Liver (tissue), 9 donors: Measurements from ENCODE around the gene DNAH17. TPM values are rescaled to one million over a fixed set of nuclear protein-coding genes. Genes with fewer than 3 reads are reported as not detected.

Experiments used
- DNase-seq: peaks from one replicate; pipeline ENCODE4 v3.0.0-alpha.2; 2017; ENCODE audit warnings: low spot score
- H3K27ac ChIP-seq, 2 donors: one replicate each; pipeline ENCODE4 v1.7.0; 2013; ENCODE audit warnings: inconsistent platforms in 2 of 2, low read length in 2 of 2, control low read depth in 1 of 2, low read depth in 1 of 2, mild to moderate bottlenecking in 1 of 2
- H3K27me3 ChIP-seq, 4 donors: one replicate each; pipeline versions ENCODE4 v1.6.1 to v1.7.0; 2013; ENCODE audit warnings: low read length in 3 of 4, inconsistent platforms in 1 of 4, mild to moderate bottlenecking in 1 of 4, moderate library complexity in 1 of 4; ENCODE audit not compliant: control insufficient read depth in 4 of 4, insufficient read depth in 4 of 4
- H3K36me3 ChIP-seq, 4 donors: one replicate each; pipeline versions ENCODE4 v1.6.1 to v1.7.0; 2013; ENCODE audit warnings: low read length in 3 of 4, mild to moderate bottlenecking in 3 of 4, low read depth in 1 of 4, moderate library complexity in 1 of 4; ENCODE audit not compliant: control insufficient read depth in 4 of 4, insufficient read depth in 3 of 4
- H3K4me1 ChIP-seq, 4 donors: one replicate each; pipeline versions ENCODE4 v1.6.1 to v1.7.0; 2013; ENCODE audit warnings: low read length in 3 of 4, mild to moderate bottlenecking in 3 of 4, moderate library complexity in 1 of 4; ENCODE audit not compliant: control insufficient read depth in 4 of 4, insufficient read depth in 4 of 4
- H3K4me3 ChIP-seq, 3 donors: one replicate each; pipeline versions ENCODE4 v1.6.1 to v1.7.0; 2013; ENCODE audit warnings: low read length in 3 of 3, control low read depth in 1 of 3, low read depth in 1 of 3, mild to moderate bottlenecking in 1 of 3
- H3K9ac ChIP-seq, 2 donors: one replicate each; pipeline ENCODE4 v1.7.0; 2013; ENCODE audit warnings: low read length in 2 of 2, mild to moderate bottlenecking in 2 of 2, moderate library complexity in 2 of 2, control low read depth in 1 of 2, low read depth in 1 of 2
- H3K9me3 ChIP-seq, 4 donors: one replicate each; pipeline versions ENCODE4 v1.6.1 to v1.7.0; 2013; ENCODE audit warnings: low read length in 3 of 4; ENCODE audit not compliant: control insufficient read depth in 4 of 4
- ATF3 ChIP-seq: IDR thresholded peaks from 2 replicates; pipeline ENCODE4 v1.6.1; 2016; ENCODE audit warnings: antibody characterized with exemption
- CTCF ChIP-seq: fragments of 150-350 bp; IDR thresholded peaks from 2 replicates; pipeline ENCODE4 v1.5.1; 2017; ENCODE audit warnings: improper control_type of control experiment, low read depth, low read length; ENCODE audit not compliant: missing input control
- EGR1 ChIP-seq, 2 donors: IDR thresholded peaks; 2 replicates each; pipeline ENCODE4 v1.6.1; 2016 to 2018; ENCODE audit warnings: antibody characterized with exemption in 2 of 2, low read depth in 2 of 2
- FOXA1 ChIP-seq: IDR thresholded peaks from 2 replicates; pipeline ENCODE4 v1.6.1; 2016; ENCODE audit warnings: antibody characterized with exemption
- FOXA2 ChIP-seq: IDR thresholded peaks from 2 replicates; pipeline ENCODE4 v1.6.1; 2016; ENCODE audit warnings: antibody characterized with exemption
- GABPA ChIP-seq, 2 donors: IDR thresholded peaks in 1 of 2; conservative IDR thresholded peaks in 1 of 2; 2 replicates each; pipeline ENCODE4 v1.6.1; 2016; ENCODE audit warnings: antibody characterized with exemption in 2 of 2, mild to moderate bottlenecking in 1 of 2, moderate library complexity in 1 of 2
- HNF4A ChIP-seq, 2 donors: conservative IDR thresholded peaks; 2 replicates each; pipeline ENCODE4 v1.6.1; 2016; ENCODE audit warnings: antibody characterized with exemption in 2 of 2, mild to moderate bottlenecking in 2 of 2
- HNF4G ChIP-seq: IDR thresholded peaks from 2 replicates; pipeline ENCODE4 v1.6.1; 2016; ENCODE audit warnings: antibody characterized with exemption
- JUND ChIP-seq, 2 donors: IDR thresholded peaks; 2 replicates each; pipeline ENCODE4 v1.6.1; 2016; ENCODE audit warnings: antibody characterized with exemption in 2 of 2
- MAX ChIP-seq: IDR thresholded peaks from 2 replicates; pipeline ENCODE4 v1.6.1; 2016; ENCODE audit warnings: antibody characterized with exemption
- NR2F2 ChIP-seq: IDR thresholded peaks from 2 replicates; pipeline ENCODE4 v1.6.1; 2016; ENCODE audit warnings: antibody characterized with exemption
- REST ChIP-seq: IDR thresholded peaks from 2 replicates; pipeline ENCODE4 v1.6.1; 2016; ENCODE audit warnings: antibody characterized with exemption, mild to moderate bottlenecking
- RXRA ChIP-seq, 2 donors: IDR thresholded peaks; 2 replicates each; pipeline ENCODE4 v1.6.1; 2017 to 2018; ENCODE audit warnings: antibody characterized with exemption in 2 of 2, mild to moderate bottlenecking in 1 of 2
- TAF1 ChIP-seq: conservative IDR thresholded peaks from 2 replicates; pipeline ENCODE4 v1.6.1; 2016; ENCODE audit warnings: antibody characterized with exemption, mild to moderate bottlenecking
- YY1 ChIP-seq: IDR thresholded peaks from 2 replicates; pipeline ENCODE4 v1.6.1; 2016; ENCODE audit warnings: antibody characterized with exemption, mild to moderate bottlenecking
- ZBTB33 ChIP-seq: IDR thresholded peaks from 2 replicates; pipeline ENCODE4 v1.6.1; 2016; ENCODE audit warnings: antibody characterized with exemption
- WGBS: extraction: QIAGEN DNeasy Blood & Tissue Kit; methylation state at CpG from one replicate; pipeline ENCODE4 v1.1.7; 2013; 5-methylcytosine and 5-hydroxymethylcytosine counted together
- polyA plus RNA-seq, 2 donors: library from polyadenylated mRNA; stranded (reverse) in 1 of 2; unstranded in 1 of 2; fragments of 200-250 nt in 1 of 2; fragments of >200 nt in 1 of 2; fragmentation: Nextera tagmentation in 1 of 2; extraction: Ambion mirVana in 1 of 2; gene quantifications; one replicate each; pipeline versions ENCODE4 v1.2.1 to v1.2.3, GENCODE V29; 2013 to 2015
- total RNA-seq, 2 donors: library from RNA; depleted of rRNA; stranded (reverse); fragments of >200 nt; gene quantifications; one replicate each; pipeline ENCODE4 v1.2.3, GENCODE V29; 2014
- donor health status: healthy.
- donor health status: healthy.
- donor health status: healthy.
- donor health status: healthy.
- donor health status: healthy.

The DNAH17 gene
- total and polyA plus RNA-seq, 4 donors = 0.09 to 0.79 TPM; not detected in 2

- TF ChIP-seq REST = no peak
- no peak for TF ChIP-seq TAF1
- TF ChIP-seq FOXA2 = no peak
- no peak for TF ChIP-seq FOXA1
- TF ChIP-seq EGR1 (IDR thresholded peaks at IDR 0.05; ENCODE audit: low read depth in 2 of 2) = no peak
- no peak for TF ChIP-seq YY1
- TF ChIP-seq NR2F2 = no peak
- TF ChIP-seq RXRA (IDR thresholded peaks at IDR 0.05) = no peak
Observed at GRCh38 chr17:78461799-78462053, 115.5 kb downstream of the DNAH17 start (continued).

GRCh38 chr17:78460951-78461798, 116.0 kb downstream of the DNAH17 start:
- Histone ChIP-seq H3K27ac (no peak overlapping the region), H3K36me3 (no peaks in the 10 kb centered on the region), H3K4me1 (no peaks in the 10 kb centered on the region), H3K9me3 (no peaks in the 10 kb centered on the region), H3K9ac (no peak overlapping the region), H3K27me3 (peaks cover 0 to 2% (median under 1%) of the 10 kb centered on the region in 4 donors), H3K4me3 (no peak overlapping the region)
- no peak for TF ChIP-seq JUND (IDR thresholded peaks at IDR 0.05)
- no peak for TF ChIP-seq HNF4A (conservative IDR thresholded peaks at IDR 0.05)
- TF ChIP-seq CTCF = no peak
- TF ChIP-seq ATF3 = no peak
- WGBS = 91% methylated on average over 34 of the region's 34 CpGs
- DNase-seq = no peak

GRCh38 chr17:78460176-78460675, 117.0 kb downstream of the DNAH17 start:
- Histone ChIP-seq H3K4me1 (no peaks in the 10 kb centered on the region), H3K9me3 (no peaks in the 10 kb centered on the region), H3K27me3 (peaks cover 0 to 2% (median under 1%) of the 10 kb centered on the region in 4 donors), H3K4me3 (no peak overlapping the region), H3K27ac (no peak overlapping the region), H3K36me3 (no peaks in the 10 kb centered on the region), H3K9ac (no peak overlapping the region)
- 81% methylated on average over 11 of the region's 11 CpGs for WGBS
- no peak for TF ChIP-seq FOXA1
- TF ChIP-seq GABPA (IDR thresholded peaks at IDR 0.05 in 1 of 2, conservative IDR thresholded peaks at IDR 0.05 in 1 of 2) = no peak
- TF ChIP-seq MAX = no peak
- no peak for TF ChIP-seq FOXA2
- TF ChIP-seq HNF4G = no peak
- TF ChIP-seq ZBTB33 = no peak
- TF ChIP-seq CTCF = no peak
- TF ChIP-seq NR2F2 = no peak
- DNase-seq = no peak
